Measurements from ENCODE around the gene SORCS1. TPM values are rescaled to one million over a fixed set of nuclear protein-coding genes. Genes with fewer than 3 reads are reported as not detected.

Gene SORCS1
- total and polyA plus RNA-seq, 2 experiments from 2014 or later = 45.6 to 73.0 TPM

- H3K4me1 ChIP-seq (ENCODE audit: low read depth) = no peaks in the 10 kb centered on the region
- no peaks in the 10 kb centered on the region for H3K36me3 ChIP-seq
- TF ChIP-seq, protein P1, sequence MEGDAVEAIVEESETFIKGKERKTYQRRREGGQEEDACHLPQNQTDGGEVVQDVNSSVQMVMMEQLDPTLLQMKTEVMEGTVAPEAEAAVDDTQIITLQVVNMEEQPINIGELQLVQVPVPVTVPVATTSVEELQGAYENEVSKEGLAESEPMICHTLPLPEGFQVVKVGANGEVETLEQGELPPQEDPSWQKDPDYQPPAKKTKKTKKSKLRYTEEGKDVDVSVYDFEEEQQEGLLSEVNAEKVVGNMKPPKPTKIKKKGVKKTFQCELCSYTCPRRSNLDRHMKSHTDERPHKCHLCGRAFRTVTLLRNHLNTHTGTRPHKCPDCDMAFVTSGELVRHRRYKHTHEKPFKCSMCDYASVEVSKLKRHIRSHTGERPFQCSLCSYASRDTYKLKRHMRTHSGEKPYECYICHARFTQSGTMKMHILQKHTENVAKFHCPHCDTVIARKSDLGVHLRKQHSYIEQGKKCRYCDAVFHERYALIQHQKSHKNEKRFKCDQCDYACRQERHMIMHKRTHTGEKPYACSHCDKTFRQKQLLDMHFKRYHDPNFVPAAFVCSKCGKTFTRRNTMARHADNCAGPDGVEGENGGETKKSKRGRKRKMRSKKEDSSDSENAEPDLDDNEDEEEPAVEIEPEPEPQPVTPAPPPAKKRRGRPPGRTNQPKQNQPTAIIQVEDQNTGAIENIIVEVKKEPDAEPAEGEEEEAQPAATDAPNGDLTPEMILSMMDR (IDR thresholded peaks at IDR 0.05; ENCODE audit: low read depth, low read length) = no peak
- no peak overlapping the region for H3K27ac ChIP-seq
- H3K9me3 ChIP-seq (ENCODE audit: low read depth) = no peaks in the 10 kb centered on the region
- DNase-seq (ENCODE audit: low read depth in 1 of 2, low spot score in 1 of 2) = no peak
- H3K4me3 ChIP-seq = no peak overlapping the region
- no peaks in the 10 kb centered on the region for H3K27me3 ChIP-seq
Measured at GRCh38 chr10:106636766-106637491, 527.6 kb downstream of the SORCS1 start.

- no peak for DNase-seq (ENCODE audit: low read depth in 1 of 2, low spot score in 1 of 2)
- TF ChIP-seq, protein P1 (IDR thresholded peaks at IDR 0.05; ENCODE audit: low read depth, low read length) = no peak
- H3K9me3 ChIP-seq (ENCODE audit: low read depth) = no peaks in the 10 kb centered on the region
Measured at GRCh38 chr10:106635947-106636346, 528.6 kb downstream of the SORCS1 start.

GRCh38 chr10:106631016-106631702, 533.3 kb downstream of the SORCS1 start:
- no peak for DNase-seq (ENCODE audit: low read depth in 1 of 2, low spot score in 1 of 2)
- no peak overlapping the region for H3K27ac ChIP-seq
- no peaks in the 10 kb centered on the region for H3K9me3 ChIP-seq (ENCODE audit: low read depth)
- TF ChIP-seq, protein P1 (IDR thresholded peaks at IDR 0.05; ENCODE audit: low read depth, low read length) = no peak
- H3K27me3 ChIP-seq = no peaks in the 10 kb centered on the region
- no peaks in the 10 kb centered on the region for H3K36me3 ChIP-seq
- peaks cover 7% of the 10 kb centered on the region for H3K4me1 ChIP-seq (ENCODE audit: low read depth)
- no peak overlapping the region for H3K4me3 ChIP-seq

More at GRCh38 chr10:106635947-106636346, 528.6 kb downstream of the SORCS1 start:
- H3K27ac ChIP-seq = no peak overlapping the region
- H3K27me3 ChIP-seq = no peaks in the 10 kb centered on the region
- H3K4me1 ChIP-seq (ENCODE audit: low read depth) = no peaks in the 10 kb centered on the region
- H3K4me3 ChIP-seq = no peak overlapping the region
- no peaks in the 10 kb centered on the region for H3K36me3 ChIP-seq

DNA sequence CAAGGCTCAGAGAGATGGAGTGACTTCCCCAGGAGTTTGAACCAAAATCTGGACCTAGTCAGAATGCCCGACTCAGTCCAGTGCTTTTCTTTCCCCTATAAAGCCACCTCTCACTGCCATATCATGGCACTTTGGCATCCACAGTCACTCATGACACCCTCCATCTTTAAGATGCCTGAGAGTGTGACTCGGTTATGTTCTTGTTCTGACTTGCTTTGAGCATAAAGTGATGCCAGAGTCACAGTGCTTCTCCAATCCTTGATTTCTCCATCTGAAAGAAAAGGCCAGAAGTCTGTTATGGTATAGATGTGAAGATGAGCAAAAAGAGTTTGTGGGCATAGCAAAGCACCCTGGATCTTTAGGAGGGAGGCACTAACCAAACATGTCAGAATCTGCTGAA, 538.1 kb downstream of the SORCS1 start:
- H3K9me3 ChIP-seq (ENCODE audit: low read depth) = no peaks in the 10 kb centered on the region
- TF ChIP-seq, protein P1 (IDR thresholded peaks at IDR 0.05; ENCODE audit: low read depth, low read length) = no peak
- no peaks in the 10 kb centered on the region for H3K27me3 ChIP-seq
- H3K27ac ChIP-seq = no peak overlapping the region
- H3K36me3 ChIP-seq = no peaks in the 10 kb centered on the region
- DNase-seq (ENCODE audit: low read depth in 1 of 2, low spot score in 1 of 2) = no peak
- H3K4me1 ChIP-seq (ENCODE audit: low read depth) = peaks cover 10% of the 10 kb centered on the region
- H3K4me3 ChIP-seq = no peak overlapping the region

DNA sequence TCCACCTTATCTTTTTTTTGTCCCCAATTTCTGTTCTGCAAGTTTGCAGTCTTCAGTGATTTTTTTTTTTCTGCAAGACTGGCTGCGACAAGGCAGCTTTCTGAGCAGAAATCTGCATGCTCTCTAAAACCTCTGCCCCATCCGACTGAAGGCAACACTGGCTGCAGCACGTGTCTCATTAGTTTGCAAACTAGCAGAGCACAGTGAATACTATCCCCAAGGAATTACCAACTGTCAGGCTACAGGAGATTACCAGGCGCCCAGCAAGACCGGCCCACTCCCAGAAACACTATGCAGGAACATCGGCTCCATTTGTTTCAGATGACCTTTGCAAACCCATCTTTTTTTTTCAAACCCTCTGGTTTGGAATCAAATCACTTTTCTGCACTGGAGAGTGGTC, 538.8 kb downstream of the SORCS1 start:
- TF ChIP-seq, protein P1 (IDR thresholded peaks at IDR 0.05; ENCODE audit: low read depth, low read length) = no peak

More for the DNA sequence above, 538.8 kb downstream of the SORCS1 start:
- Histone ChIP-seq H3K4me1 (ENCODE audit: low read depth) (peaks cover 10% of the 10 kb centered on the region), H3K4me3 (no peak overlapping the region), H3K9me3 (ENCODE audit: low read depth) (no peaks in the 10 kb centered on the region), H3K36me3 (no peaks in the 10 kb centered on the region), H3K27me3 (no peaks in the 10 kb centered on the region), H3K27ac (no peak overlapping the region)
- DNase-seq (ENCODE audit: low read depth in 1 of 2, low spot score in 1 of 2) = peak in 1 of 2 donors; percentile 11
